GM23248 (cell line): ENCODE data around the gene PSMD6. TPM values are rescaled to one million over a fixed set of nuclear protein-coding genes. Genes with fewer than 3 reads are reported as not detected.

Experiments
- DNase-seq: peaks from one replicate; pipeline ENCODE4 v3.0.0-alpha.2; 2015
- H2AFZ ChIP-seq: fragments of 200-600 bp; sonication (generic); 2 replicates; pipeline ENCODE4 v1.6.1; 2016; ENCODE audit warnings: antibody characterized with exemption
- H3F3A ChIP-seq: fragments of 200-600 bp; sonication (generic); 2 replicates; pipeline ENCODE4 v1.6.1; 2016; ENCODE audit warnings: mild to moderate bottlenecking, antibody characterized with exemption, mixed run types; ENCODE audit not compliant: insufficient read depth
- H3K27ac ChIP-seq: fragments of 200-600 bp; sonication (generic); 2 replicates; pipeline ENCODE4 v1.5.1; 2016; ENCODE audit warnings: mild to moderate bottlenecking
- H3K27me3 ChIP-seq: fragments of 200-600 bp; sonication (generic); replicated peaks from 2 replicates; pipeline ENCODE4 v1.6.1; 2016; ENCODE audit warnings: mild to moderate bottlenecking; ENCODE audit not compliant: insufficient read depth
- H3K36me3 ChIP-seq: fragments of 200-600 bp; sonication (generic); 2 replicates; pipeline ENCODE4 v1.6.1; 2016; ENCODE audit warnings: low read depth, mild to moderate bottlenecking
- H3K4me1 ChIP-seq: fragments of 200-600 bp; sonication (generic); 2 replicates; pipeline ENCODE4 v1.6.1; 2016; ENCODE audit warnings: mild to moderate bottlenecking; ENCODE audit not compliant: insufficient read depth
- H3K4me2 ChIP-seq: fragments of 200-600 bp; sonication (generic); one replicate; pipeline ENCODE4 v1.6.1; 2016; ENCODE audit warnings: mild to moderate bottlenecking; ENCODE audit not compliant: unreplicated experiment
- H3K4me3 ChIP-seq: fragments of 200-600 bp; sonication (generic); 2 replicates; pipeline ENCODE4 v1.5.1; 2016; ENCODE audit warnings: mild to moderate bottlenecking
- H3K79me2 ChIP-seq: fragments of 200-600 bp; sonication (generic); 2 replicates; pipeline ENCODE4 v1.6.1; 2016; ENCODE audit warnings: mild to moderate bottlenecking; ENCODE audit not compliant: insufficient read depth
- H3K9ac ChIP-seq: fragments of 200-600 bp; sonication (generic); 2 replicates; pipeline ENCODE4 v1.6.1; 2016; ENCODE audit warnings: mild to moderate bottlenecking
- H3K9me2 ChIP-seq: fragments of 200-600 bp; sonication (generic); 2 replicates; pipeline ENCODE4 v1.6.1; 2016; ENCODE audit warnings: mixed run types, mild to moderate bottlenecking, moderate library complexity; ENCODE audit not compliant: insufficient read depth
- H3K9me3 ChIP-seq: fragments of 200-600 bp; sonication (generic); one replicate; pipeline ENCODE4 v1.6.1; 2017; ENCODE audit warnings: low read depth
- H4K20me1 ChIP-seq: fragments of 200-600 bp; sonication (generic); 2 replicates; pipeline ENCODE4 v1.6.0; 2016; ENCODE audit not compliant: insufficient read depth
- EZH2 ChIP-seq: fragments of 200-600 bp; sonication (generic); IDR thresholded peaks from 2 replicates; pipeline ENCODE4 v1.6.1; 2018; ENCODE audit warnings: antibody characterized with exemption, mild to moderate bottlenecking; ENCODE audit not compliant: insufficient read depth, poor library complexity, severe bottlenecking
- EZH2phosphoT487 ChIP-seq: fragments of 200-600 bp; sonication (generic); IDR thresholded peaks from 2 replicates; pipeline ENCODE4 v1.6.1; 2018; ENCODE audit warnings: antibody characterized with exemption, moderate library complexity, mild to moderate bottlenecking, low read depth; ENCODE audit not compliant: insufficient read depth
- WGBS, 2 experiments: methylation state at CpG; one replicate each; pipeline ENCODE4 v1.1.6; 2015 to 2017; ENCODE audit warnings: low lambda C conversion rate in 2 of 2, low coverage in 1 of 2; ENCODE audit errors: missing lambda C conversion rate in 2 of 2; 5-methylcytosine and 5-hydroxymethylcytosine counted together
- in situ Hi-C: fragments of 300-500 bp; cut with MboI; formaldehyde crosslinking; loops from 2 replicates; pipeline ENCODE4 v1.15.0; 2020
- polyA plus RNA-seq: library from polyadenylated mRNA; unstranded; fragments of >200 nt; fragmentation: Nextera tagmentation; extraction: Ambion mirVana; gene quantifications from 2 replicates; pipeline ENCODE4 v1.2.1, GENCODE V29; 2016
- total RNA-seq: library from RNA; depleted of rRNA; stranded (reverse); fragments of >200 nt; shearing (Covaris generic); gene quantifications from 2 replicates; pipeline ENCODE4 v1.2.3, GENCODE V29; 2014

The PSMD6 gene
- total and polyA plus RNA-seq, 2 experiments from 2014 or later: 79.5 to 126 TPM

DNA sequence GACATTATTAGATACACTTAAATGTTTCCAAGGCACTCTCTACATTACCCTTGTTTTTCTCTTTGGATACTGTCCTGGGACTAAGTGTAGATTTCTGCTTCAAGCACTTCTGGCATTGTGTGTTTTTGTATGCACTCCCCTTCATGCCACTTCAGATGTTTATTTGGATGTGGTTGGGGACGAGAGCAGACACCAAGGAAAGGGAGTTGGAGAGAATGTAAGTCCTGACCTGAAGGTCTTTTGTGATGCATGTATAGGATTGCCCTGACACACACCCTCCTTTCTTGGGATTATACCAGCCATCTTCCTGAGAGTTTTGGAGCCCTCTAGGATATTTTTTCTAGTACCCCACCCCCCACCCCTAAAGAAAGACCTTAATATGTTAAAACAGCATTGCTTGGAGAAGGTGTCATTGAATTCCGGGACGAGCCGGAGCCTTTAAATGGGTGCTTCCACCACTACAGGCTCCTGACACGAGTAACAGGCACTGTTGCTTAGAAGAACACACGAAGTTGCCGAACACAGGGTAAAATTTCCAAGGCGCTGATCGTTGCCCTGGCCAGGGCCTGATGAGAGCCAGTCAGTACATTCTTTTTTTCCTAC lies 22.7 kb downstream of the PSMD6 start:
- H4K20me1 ChIP-seq: no peaks in the 10 kb centered on the region
- H3K4me1 ChIP-seq: no peaks in the 10 kb centered on the region
- no peak overlapping the region for H3K4me2 ChIP-seq
- 88 to 92% methylated on average over 9 of the region's 9 CpGs for WGBS, 2 experiments
- no peak overlapping the region for H3K9ac ChIP-seq
- no peaks in the 10 kb centered on the region for H3K9me2 ChIP-seq
- H3F3A ChIP-seq: 0 out of 2 replicates have a peak, but pooled peaks cover 12% of the 10 kb centered on the region
- no peak overlapping the region for H3K4me3 ChIP-seq
- in situ Hi-C loops: no loop called here
- H3K36me3 ChIP-seq: peaks cover 38% of the 10 kb centered on the region; the same call in 1 of the 2 replicates
- H3K9me3 ChIP-seq: no peaks in the 10 kb centered on the region
- DNase-seq: no peak
- peaks cover 12% of the 10 kb centered on the region for H3K79me2 ChIP-seq
- TF ChIP-seq EZH2phosphoT487 (no peak), EZH2 (no peak)
- no peak overlapping the region for H2AFZ ChIP-seq
- H3K27me3 ChIP-seq: no peaks in the 10 kb centered on the region
- H3K27ac ChIP-seq: no peak overlapping the region

DNA sequence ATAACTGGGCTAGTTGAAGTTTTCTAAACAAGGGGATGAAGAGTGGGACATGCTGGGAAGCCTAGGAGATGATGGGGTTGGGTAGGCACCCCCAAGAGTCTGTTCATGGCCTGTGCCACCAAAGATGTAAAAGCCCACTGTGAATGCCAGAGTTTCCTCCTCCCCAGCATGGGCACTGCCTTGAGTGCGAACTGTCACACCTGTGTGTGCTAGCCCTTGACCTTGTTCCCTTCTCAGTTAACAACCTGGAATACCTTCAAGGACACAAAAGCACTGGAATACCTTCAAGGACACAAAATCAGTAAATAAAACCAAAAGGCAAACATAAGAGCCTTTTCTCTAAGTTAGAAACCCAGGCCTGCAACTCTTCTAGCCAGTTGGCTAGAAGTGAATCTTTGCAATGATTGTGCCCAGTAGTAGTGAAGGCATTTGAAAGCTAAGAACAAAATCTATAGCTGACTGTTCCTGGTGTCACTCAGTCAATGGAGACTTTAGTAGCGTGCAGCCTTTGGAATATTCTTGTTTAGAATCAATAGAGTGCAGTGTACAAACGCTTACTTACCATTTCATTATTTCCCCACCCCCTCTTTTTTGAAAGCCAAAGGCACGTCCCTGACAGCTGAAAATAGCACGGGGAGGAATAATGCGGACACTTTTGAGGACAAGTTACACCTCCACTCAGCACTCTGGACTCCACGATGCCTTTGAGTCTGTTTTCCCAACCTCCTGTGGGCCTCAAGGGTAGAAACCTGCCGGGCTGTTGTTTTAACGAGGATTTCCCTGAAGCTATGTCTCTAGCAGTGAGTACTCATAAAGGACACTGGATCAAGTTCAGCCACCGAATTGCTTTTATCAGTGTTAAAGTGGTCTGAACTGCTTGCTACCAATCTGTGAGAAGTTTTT lies 24.2 kb downstream of the PSMD6 start:
- Histone ChIP-seq H3K9me2 (no peaks in the 10 kb centered on the region), H3K9me3 (no peaks in the 10 kb centered on the region), H3K36me3 (peaks cover 46% of the 10 kb centered on the region; the same call in 1 of the 2 replicates), H3K9ac (no peak overlapping the region), H2AFZ (no peak overlapping the region), H3K4me2 (no peak overlapping the region), H3K4me3 (no peak overlapping the region), H3K4me1 (no peaks in the 10 kb centered on the region), H3K79me2 (peaks cover 12% of the 10 kb centered on the region), H4K20me1 (no peaks in the 10 kb centered on the region), H3K27me3 (no peaks in the 10 kb centered on the region), H3F3A (0 out of 2 replicates have a peak, but pooled peaks cover 12% of the 10 kb centered on the region), H3K27ac (no peak overlapping the region)
- WGBS, 2 experiments: 76 to 79% methylated on average over 10 of the region's 10 CpGs
- TF ChIP-seq EZH2: no peak
- TF ChIP-seq EZH2phosphoT487: no peak
- DNase-seq: no peak
- in situ Hi-C loops: loop anchor here (25.0 kb wide), 1 partner anchor 637 kb away; no protein-coding TSS in a partner anchor

DNA sequence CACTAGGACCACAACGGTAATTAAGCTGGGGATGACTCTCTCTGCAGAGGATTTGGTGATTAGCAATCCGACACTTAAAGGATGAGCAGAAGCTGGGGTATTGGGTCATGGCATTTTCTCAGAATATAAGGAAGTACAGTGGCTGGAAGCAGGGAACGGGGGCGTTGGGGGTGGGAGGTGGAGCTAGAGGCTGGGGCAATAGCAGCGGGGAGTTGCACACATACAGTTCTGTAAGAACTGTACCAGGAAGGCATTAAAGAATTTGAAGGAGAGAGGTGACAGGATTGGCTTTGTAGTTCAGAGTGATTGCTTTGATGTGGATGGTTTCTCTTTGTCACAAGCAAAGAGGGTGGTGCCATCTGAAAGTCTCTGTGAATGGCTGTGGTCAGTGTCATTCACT lies 28.2 kb downstream of the PSMD6 start:
- Histone ChIP-seq H3K4me2 (no peak overlapping the region), H3F3A (peaks cover 16% of the 10 kb centered on the region), H3K4me3 (no peak overlapping the region), H3K9me2 (no peaks in the 10 kb centered on the region), H4K20me1 (no peaks in the 10 kb centered on the region), H3K27ac (no peak overlapping the region), H3K9me3 (no peaks in the 10 kb centered on the region), H2AFZ (no peak overlapping the region), H3K4me1 (no peaks in the 10 kb centered on the region), H3K9ac (no peak overlapping the region), H3K27me3 (no peaks in the 10 kb centered on the region), H3K79me2 (peaks cover 9% of the 10 kb centered on the region; the same call in 1 of the 2 replicates), H3K36me3 (peaks cover 57% of the 10 kb centered on the region)
- 88 to 98% methylated on average over 4 to 5 of the region's 5 CpGs for WGBS, 2 experiments
- no peak for DNase-seq
- in situ Hi-C loops: loop anchor here (25.0 kb wide), 1 partner anchor 633 kb away; no protein-coding TSS in a partner anchor
- no peak for TF ChIP-seq EZH2
- TF ChIP-seq EZH2phosphoT487: no peak

DNA sequence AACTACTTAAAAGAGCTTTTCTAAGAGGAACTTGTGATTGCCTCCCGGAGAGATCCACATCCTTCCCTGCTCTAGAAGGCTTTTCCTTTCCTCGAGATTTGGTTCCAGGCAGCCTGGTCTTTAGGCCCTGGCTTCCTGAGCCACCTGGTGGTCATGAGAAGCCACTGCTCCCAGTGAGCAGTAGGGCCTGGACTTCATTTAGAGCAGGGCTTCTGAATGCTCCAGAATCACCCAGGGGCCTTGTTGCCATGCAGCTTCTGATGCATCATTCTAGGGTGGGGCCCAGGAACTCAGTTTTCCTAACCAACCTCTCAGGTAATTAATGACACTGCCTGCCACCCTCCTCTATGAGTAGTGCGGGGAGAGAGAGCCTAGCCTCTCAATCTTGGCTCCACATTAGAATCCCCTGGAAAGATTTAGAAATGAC lies 29.6 kb downstream of the PSMD6 start:
- no peaks in the 10 kb centered on the region for H3K9me2 ChIP-seq
- no peaks in the 10 kb centered on the region for H3K4me1 ChIP-seq
- peaks cover 9% of the 10 kb centered on the region for H3F3A ChIP-seq
- peak; percentile 92 for DNase-seq
- H3K79me2 ChIP-seq: peaks cover 9% of the 10 kb centered on the region; the same call in 1 of the 2 replicates
- H4K20me1 ChIP-seq: no peaks in the 10 kb centered on the region
- H2AFZ ChIP-seq: no peak overlapping the region
- TF ChIP-seq EZH2phosphoT487: no peak
- TF ChIP-seq EZH2: no peak
- no peaks in the 10 kb centered on the region for H3K9me3 ChIP-seq
- no peak overlapping the region for H3K4me2 ChIP-seq
- H3K9ac ChIP-seq: 0 out of 2 replicates have a peak overlapping the region, but pooled peaks have one; percentile 18
- 35 to 37% methylated on average over 3 of the region's 3 CpGs for WGBS, 2 experiments
- H3K27ac ChIP-seq: no peak overlapping the region
- H3K4me3 ChIP-seq: no peak overlapping the region
- in situ Hi-C loops: loop anchor here (25.0 kb wide), 1 partner anchor 631 kb away; no protein-coding TSS in a partner anchor
- peaks cover 66% of the 10 kb centered on the region for H3K36me3 ChIP-seq
- H3K27me3 ChIP-seq: no peaks in the 10 kb centered on the region
